Skin epidermis (tissue), 12 donors: ENCODE results near the gene TRPM5.
"Not testable (repeated sequence)": the region's sequence is repeated elsewhere in the genome, so short reads cannot be mapped to it uniquely, and the experiment has no call there.

Experiments
- H3K27ac ChIP-seq, 21 experiments: fragments of 200-600 bp; sonication (generic) in 11 of 21; one replicate each; pipeline ENCODE4 v1.5.0; 2020; ENCODE audit warnings: mild to moderate bottlenecking in 3 of 21, inconsistent platforms in 2 of 21, moderate library complexity in 2 of 21
- H3K4me3 ChIP-seq, 7 experiments: fragments of 200-600 bp; sonication (generic) in 2 of 7; one replicate each; pipeline ENCODE4 v1.5.0; 2020; ENCODE audit warnings: inconsistent platforms in 2 of 7, mild to moderate bottlenecking in 2 of 7, moderate library complexity in 1 of 7

The TRPM5 gene, protein sequence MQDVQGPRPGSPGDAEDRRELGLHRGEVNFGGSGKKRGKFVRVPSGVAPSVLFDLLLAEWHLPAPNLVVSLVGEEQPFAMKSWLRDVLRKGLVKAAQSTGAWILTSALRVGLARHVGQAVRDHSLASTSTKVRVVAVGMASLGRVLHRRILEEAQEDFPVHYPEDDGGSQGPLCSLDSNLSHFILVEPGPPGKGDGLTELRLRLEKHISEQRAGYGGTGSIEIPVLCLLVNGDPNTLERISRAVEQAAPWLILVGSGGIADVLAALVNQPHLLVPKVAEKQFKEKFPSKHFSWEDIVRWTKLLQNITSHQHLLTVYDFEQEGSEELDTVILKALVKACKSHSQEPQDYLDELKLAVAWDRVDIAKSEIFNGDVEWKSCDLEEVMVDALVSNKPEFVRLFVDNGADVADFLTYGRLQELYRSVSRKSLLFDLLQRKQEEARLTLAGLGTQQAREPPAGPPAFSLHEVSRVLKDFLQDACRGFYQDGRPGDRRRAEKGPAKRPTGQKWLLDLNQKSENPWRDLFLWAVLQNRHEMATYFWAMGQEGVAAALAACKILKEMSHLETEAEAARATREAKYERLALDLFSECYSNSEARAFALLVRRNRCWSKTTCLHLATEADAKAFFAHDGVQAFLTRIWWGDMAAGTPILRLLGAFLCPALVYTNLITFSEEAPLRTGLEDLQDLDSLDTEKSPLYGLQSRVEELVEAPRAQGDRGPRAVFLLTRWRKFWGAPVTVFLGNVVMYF (N-terminal part only)

DNA sequence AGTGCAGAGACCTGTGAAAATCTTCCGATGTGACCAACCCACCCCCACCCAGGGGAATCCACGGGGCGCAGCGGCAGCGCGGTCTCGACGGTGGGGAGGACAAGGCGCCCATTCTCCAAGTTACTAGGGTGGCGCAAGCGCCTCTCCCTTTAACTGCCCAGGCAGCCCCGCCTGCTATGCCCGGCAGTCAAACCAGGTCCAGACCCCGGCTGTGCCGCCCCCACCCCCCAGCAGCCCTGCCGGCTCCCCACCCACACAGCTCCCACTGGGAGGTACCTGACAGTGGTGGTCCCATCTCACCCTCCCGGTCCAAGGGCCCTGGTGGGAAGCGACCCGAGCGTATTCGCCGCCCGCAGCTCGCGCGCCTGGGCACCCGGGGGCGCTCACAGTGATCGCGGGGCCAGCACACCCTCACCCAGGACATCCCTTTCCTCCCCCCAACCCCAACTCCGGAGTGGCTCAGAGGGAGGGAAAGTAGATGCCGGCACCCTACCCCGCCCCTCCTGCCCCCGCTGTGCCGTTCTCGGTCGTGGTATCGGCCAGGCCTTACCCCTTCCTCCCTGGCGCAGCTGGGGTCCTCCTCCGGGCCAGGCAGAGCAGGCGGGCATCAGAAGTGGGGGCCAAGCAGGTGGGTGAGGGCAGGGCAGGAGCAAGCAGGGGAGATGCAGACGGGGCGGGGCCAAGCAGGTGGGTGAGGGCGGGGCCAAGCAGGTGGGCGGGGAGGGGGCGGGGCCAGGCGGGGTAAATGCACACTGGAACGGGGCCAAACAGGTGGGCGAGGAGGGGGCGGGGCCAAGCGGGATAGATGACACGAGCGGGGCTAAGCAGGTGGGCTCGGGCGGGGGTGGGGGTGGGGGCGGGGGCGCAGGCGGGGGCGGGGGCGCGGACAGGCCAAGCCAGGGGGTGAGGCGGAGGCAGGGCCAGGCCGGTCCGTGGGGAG, at the start of gene TRPM5:
Gene TRPM5, minus strand, starts transcription at position 634 of the 940 bp plus-strand sequence. CDS start 21,478 bp downstream, outside the sequence.
- peak within 1 kb of the TSS in 4 of 21 experiments; percentile 21 to 54 (median 30) for H3K27ac ChIP-seq
- peak within 1 kb of the TSS; percentile 1 to 38 (median 29) for H3K4me3 ChIP-seq

DNA sequence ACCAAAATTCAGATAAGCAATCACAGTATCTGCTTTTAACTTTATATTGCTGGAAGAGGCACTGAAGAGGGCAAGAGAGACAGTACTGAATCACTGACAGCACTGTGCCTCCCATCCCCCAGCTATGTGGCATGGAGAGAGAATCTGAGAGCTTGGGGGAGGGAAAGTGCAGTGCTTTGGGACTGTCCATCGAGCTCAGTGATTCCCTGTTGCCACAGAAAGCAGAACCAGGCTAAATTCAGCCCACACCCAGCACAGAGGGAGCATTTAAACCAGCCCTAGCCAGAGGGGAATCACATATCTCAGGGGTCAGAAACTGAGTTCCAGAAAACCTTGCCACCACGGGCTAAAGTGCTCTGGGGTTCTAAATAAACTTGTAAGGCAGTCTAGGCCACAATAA, 44.8 kb upstream of the TRPM5 start:
- H3K27ac ChIP-seq: no peak overlapping the region

DNA sequence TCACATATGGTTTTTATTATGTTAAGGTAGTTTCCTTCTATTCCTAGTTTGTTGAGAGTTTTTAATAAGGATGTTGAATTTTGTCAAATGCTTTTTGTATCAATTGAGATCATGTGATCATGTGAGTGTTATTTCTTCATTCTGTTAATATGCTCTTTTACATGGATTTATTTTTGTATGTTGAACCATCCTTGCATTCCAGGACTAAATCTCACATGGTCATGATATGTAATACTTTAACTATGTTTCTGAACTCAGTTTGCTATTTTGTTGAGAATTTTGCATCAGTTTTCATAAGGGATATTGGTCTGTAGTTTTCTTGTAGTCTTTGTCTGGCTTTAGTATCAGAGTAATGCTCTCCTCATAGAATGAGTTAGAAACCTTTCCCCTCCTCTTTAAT, 43.7 kb upstream of the TRPM5 start:
- no peak overlapping the region for H3K4me3 ChIP-seq
- no peak overlapping the region for H3K27ac ChIP-seq

More for the DNA sequence above, 44.8 kb upstream of the TRPM5 start:
- no peak overlapping the region for H3K4me3 ChIP-seq

DNA sequence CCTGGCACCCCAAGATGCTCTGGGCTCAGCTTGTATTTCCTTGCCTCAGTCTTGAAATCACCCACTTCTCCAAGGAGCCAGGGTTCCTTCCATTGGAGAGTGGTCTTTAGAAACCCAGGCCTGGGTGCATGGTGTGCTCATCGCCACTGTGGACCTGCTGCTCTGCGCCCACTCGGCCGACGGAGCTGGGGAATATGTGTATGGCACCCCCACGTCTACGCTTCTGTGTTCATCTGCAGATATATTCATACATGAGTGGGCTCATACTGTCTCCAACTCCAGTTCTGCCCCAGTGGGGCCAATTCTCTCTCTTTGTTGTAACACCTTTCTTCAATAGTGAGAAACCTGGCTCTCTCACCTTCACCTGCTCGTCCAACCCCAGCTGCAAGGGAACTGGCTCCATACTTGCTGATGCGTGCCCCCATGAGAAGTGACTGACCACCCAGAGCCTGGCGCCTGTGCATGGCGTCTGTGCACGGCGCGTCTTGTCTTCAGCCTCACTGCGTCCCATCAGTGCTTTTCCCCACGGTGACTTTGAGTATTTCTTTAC, 40.3 kb upstream of the TRPM5 start:
- H3K27ac ChIP-seq: no peak overlapping the region
- H3K4me3 ChIP-seq: no peak overlapping the region

DNA sequence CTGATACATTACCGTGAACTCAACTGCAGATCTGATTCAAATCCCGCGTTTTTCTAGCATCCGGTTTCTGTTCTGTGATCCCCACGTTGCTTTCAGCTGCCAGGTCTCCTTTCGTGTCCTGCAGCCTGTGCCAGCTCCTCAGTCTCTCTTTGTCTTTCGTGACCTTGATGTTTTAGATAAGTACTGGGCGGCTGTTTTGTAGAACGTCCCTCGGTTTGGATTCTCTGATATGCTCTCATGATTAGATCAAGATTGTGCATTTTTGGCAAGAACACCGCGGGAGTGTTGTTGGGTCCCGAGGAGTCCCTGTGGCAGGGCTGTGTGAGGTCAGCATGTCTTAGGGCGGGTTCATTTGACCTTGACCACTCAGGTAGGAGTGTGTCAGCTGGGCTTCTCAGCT, 39.1 kb upstream of the TRPM5 start:
- Histone ChIP-seq H3K4me3 (no peak overlapping the region), H3K27ac (no peak overlapping the region)

DNA sequence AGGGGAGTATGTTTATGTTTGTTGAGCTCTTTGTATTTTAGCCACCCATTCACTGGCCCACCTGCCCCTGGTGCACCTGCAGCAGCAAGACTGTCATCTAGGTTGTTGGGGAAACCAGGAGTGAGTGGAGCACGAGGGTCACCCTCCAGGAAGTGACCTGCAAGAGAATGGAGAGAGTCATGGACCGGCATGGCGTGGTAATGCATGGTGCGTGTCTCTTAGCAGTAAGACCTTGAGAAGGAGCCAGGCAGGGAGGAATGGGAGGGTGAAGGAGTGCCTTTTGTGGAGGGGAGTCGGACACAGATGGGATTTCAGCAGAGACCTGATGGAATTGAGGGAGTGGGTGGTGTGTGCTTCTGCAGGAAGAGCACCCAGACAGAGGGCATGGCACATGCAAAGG, 38.4 kb upstream of the TRPM5 start:
- H3K27ac ChIP-seq: no peak overlapping the region

DNA sequence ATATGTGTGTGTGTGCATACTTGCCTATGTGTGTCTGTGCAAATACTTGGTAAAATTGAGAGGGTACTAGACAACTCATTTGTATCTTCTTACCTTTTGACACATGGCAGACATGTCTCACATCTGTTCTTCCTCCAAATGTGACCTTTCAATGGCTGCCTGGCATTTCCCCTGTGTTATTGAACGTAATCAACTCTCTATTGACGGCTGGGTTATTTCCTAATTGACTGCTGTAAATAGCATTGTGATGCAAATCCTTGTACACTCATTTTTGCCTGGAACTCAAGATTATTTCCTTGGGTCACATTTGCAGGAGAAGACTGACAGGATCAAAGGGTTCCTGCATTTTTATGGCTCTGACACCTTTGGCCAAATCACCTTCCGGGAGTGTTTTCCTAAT, 37.9 kb upstream of the TRPM5 start:
- Histone ChIP-seq H3K4me3 (no peak overlapping the region), H3K27ac (no peak overlapping the region)

More for the DNA sequence above, 38.4 kb upstream of the TRPM5 start:
- H3K4me3 ChIP-seq: no peak overlapping the region

DNA sequence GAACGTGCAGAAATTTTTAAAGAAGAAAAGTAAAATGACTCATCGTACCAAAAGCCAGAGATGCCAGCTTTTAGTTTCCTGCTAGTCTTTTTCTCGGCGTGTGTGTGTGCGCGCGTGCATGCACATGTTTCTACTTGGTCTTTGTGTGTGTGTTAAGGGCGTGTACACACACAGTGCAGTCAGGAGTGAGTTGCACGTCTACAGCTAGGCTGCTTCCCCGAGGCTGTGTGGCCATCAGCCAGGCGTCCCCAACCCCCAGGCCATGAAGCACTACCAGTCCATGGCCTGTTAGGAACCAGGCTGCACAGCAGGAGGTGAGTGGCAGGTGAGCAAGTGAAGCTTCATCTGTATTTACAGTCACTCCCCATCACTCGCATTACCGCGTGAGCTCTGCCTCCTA, 36.9 kb upstream of the TRPM5 start:
- Histone ChIP-seq H3K4me3 (no peak overlapping the region), H3K27ac (peak overlapping the region in 5 of 21 experiments; percentile 1 to 42 (median 20))

DNA sequence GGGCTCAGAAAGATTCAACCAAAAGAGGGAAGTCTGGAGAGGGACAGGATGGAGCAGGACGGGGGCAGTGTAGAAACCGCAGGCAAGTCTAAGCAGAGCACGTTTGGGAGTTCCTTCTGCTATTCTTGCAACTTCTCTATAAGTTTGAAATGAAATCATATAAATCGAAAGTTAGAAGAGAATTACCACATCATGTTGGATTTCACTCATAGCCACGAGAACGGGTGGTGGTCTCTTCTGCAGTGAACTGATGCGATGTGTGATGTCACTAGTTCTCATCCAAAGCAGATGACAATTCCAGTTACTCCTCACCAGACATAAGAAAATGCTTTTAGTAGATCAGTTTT, 36.5 kb upstream of the TRPM5 start:
- H3K27ac ChIP-seq: peak overlapping the region in 2 of 21 experiments; percentile 1 to 42
- H3K4me3 ChIP-seq: no peak overlapping the region

DNA sequence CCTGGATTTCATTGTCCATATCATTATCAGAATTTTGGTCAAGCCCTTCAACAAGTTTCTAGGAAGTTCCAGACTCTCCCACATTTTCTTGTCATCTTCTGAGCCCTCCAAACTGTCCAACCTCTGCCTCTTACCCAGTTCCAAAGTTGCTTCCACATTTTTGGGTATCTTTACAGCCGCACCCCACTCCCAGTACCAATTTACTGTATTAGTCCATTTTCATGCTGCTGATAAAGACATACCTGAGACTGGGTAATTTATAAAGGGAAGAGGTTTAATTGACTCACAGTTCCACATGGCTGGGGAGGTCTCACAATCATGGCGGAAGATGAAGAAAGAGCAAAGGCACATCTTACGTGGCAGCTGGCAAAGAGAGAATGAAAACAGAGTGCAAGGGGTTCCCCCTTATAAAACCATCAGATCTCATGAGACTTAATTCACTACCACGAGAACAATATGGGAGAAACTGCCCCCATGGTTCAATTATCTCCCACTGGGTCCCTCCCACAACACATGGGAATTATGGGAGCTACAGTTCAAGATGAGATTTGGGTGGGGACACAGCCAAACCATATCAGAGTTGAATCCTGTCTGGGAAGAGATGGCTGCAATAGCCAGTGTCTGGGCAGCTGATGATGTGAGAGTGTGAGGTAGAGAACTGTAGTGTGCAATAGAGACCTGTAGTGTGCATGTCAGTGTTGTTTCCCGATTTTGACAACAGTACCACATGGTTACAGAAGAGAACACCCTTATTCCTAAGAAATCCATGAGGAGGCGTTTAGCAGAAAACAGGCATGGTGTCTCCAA, 36.0 kb upstream of the TRPM5 start:
- H3K27ac ChIP-seq: peak overlapping the region in 2 of 21 experiments; percentile 1 to 42

DNA sequence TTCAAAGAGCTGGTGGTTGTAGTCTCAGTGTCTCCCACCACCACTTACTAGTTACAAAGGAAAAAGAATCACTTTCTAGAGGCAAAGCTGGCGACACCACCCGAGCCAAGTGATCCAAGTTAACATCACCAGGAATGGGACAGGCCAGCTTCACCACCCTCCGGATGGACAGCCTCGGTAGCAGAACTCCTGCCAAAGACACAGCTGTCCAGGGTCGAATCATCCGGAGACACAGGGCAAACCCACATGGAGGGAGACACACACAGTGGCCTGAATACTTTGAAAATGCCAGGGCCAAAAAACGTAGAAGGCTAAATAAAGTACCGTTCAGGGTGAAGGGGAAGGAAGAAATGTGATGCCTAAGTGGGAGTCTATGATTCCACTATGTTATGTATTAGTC, 33.6 kb upstream of the TRPM5 start:
- H3K4me3 ChIP-seq: no peak overlapping the region
- H3K27ac ChIP-seq: no peak overlapping the region

More for the DNA sequence above, 36.0 kb upstream of the TRPM5 start:
- H3K4me3 ChIP-seq: not testable (repeated sequence)

DNA sequence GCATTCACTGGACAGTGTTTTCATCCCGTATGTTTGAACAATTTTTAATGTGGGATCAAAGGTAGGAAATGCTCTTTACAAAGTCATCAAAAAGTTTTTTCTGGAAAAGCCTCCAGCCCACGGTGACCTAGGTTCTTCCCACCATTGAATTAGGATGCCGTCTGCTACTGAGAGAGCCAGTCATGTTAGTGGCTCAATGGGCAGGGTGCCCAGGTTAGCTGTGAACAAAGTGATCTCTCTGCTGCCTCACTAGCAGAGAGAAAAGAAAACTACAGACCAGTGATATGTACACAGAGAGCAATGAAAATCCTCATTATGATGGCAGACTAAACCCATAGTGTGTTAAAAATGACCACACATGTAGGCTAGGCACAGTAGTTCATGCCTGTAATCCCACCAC, 32.9 kb upstream of the TRPM5 start:
- H3K27ac ChIP-seq: no peak overlapping the region

DNA sequence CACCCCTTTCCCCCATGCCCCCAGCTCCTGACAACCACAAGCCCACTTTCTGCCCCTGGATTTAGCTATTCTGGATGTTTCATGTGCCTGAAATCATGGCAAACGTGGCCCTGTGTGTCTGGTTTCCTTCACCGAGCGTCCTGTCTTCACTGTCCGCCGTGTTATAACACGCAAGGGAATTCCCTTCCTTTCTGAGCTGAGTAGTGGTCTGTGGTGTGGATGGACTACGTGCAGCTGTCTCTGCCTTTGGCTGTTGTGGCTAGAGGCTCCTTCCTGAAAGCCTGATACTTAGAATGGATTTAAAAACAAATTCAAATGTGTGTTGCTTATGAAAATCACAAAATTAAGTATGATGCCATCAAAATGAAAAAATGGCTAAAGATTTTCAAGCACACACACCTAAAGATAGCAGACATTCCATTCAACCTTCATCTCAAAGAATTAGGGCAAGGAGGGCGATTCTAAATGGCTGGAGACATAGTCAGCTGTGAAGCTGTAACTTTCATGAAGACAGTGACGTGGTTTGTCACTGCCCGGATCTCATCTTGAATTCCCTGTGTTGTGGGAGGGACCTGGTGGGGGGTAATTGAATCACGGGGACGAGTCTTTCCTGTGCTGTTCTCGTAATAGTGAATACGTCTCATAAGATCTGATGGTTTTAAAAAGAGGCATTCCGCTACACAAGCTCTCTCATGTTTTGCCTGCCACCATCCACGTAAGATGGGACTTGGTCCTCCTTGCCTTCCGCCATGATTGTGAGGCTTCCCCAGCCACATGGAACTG, 31.0 kb upstream of the TRPM5 start:
- H3K4me3 ChIP-seq: no peak overlapping the region
- no peak overlapping the region for H3K27ac ChIP-seq

More for the DNA sequence above, 32.9 kb upstream of the TRPM5 start:
- H3K4me3 ChIP-seq: no peak overlapping the region

DNA sequence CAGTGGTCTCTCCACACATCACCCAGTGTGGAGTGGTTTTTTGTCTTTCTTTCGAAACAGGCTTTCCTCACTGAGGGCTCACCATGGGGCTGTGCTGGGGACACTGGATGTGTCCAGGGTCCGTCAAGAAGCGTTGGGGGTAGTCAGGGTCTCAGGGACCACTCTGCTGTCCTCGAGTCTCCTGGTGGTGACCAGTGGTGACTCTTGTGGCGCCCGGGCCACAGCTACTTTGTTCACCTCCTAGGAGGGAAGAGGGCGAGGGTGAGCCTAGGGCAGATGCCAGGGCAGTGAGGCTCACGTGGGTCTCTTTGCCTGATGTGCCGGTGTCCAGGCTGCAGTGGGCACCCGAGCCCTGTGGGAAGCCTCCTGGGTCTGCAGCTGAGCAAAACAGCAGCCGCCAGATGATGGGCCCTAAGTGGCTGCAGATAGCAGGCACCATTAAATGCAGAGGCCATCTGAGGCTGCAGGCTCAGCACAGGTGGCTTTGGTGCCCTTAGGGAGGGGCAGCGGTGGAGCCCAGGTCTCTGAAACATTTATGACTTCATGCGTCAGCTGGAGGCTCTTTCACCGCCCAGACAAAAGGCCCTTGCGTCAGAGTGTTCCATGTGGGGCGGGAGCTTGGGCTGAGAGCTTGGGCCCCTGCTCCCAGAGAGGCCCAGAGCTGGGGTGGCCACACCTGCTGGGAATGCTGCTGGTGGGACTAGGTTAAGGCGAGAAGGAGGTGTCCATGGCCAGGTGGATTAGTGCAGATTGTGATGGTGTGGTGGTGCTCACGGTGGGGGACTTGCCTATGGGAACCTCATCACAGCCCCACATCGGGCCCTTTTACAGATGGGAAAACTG, 30.0 kb upstream of the TRPM5 start:
- Histone ChIP-seq H3K27ac (no peak overlapping the region), H3K4me3 (no peak overlapping the region)

DNA sequence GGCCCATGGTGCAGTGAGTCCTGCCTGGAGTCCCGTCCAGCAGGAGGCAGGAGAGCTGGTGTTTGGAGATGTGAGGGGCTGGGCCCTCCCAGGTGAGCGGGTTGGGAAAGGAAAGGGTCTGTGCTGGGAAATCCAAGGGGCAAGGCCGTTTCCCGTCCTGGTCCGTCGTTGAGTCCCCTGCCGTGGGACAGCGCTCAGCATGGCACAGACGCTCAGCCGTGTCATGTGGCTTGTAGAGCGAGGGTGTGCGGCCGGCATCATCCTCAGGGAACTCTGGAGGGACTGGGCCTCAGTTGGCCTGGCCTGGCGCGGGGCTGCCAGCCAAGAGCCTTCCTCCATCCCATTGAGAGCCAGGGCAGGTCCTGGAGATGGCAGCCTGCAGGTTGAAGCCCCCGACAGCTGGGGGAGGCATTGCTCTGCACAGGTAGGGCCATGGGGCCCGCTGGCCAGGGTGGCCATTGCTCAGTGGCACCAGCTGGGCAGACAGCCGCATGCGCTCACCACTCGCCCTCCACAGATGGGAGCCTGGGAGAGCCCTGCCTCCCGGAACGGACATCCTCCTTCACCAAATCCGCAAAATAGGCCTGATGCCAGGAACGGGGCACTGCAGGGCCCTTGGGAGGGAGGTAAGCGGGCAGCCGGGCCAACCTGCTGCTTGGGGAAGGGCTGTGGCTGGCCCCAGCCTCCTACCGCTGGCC, 29.2 kb upstream of the TRPM5 start:
- no peak overlapping the region for H3K4me3 ChIP-seq
- H3K27ac ChIP-seq: no peak overlapping the region

DNA sequence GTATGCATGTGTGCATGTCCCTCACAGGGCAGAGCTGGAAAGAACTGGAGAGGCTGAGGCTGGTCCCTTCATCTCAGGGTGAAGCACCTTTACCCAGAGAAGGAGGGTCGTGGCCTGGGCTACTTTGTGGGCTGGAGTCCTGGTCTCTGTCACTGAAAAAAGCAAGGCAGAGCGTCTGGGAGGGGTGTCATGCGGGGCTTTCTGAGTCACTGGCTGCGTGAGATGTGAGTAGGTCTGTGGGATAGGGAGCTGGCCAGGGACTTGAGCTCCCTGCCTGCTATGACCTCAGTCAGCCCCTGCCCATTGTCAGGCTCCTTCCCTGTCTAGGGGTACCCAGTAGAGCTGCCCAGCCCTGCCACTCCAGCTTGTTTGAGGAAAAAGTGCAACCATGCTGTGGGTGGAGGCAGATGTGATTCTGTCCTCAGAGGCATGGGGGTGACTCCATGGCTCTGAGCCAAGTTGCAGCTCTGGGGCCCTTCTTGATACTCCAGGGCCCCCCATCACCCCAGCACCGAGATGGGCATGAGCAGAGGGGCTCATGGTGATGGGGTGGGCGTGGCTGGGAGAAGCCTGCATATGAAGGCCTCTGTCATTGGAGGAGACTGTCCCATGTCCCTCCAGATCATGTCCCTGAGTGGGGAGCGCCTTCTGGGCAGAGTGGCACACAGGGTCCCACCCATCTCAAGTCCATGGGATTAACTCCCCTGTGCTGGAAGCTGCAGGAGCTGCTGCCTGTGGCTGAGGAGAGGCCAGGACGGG, 28.3 kb upstream of the TRPM5 start:
- Histone ChIP-seq H3K27ac (no peak overlapping the region), H3K4me3 (no peak overlapping the region)
